Effector memory CD8-positive, alpha-beta T cell (primary cell): ENCODE results near the gene CCDC154.

Experiments
- ATAC-seq: fragments of 150-1000 bp; cut with Tn5 transposase; replicated peaks from 2 replicates; pipeline ENCODE4 v1.10.0; 2021; ENCODE audit warnings: mild to moderate bottlenecking, moderate library complexity
- DNase-seq, 3 experiments: peaks; one replicate each; pipeline ENCODE4 v3.0.0; 2021
- H3K27ac Mint-ChIP-seq, 2 donors: one replicate each; pipeline ENCODE4 v1.8.0; 2022; ENCODE audit warnings: mild to moderate bottlenecking in 2 of 2, mixed read lengths in 2 of 2, moderate library complexity in 2 of 2
- H3K27me3 Mint-ChIP-seq, 2 donors: one replicate each; pipeline ENCODE4 v1.8.0; 2022; ENCODE audit warnings: mixed read lengths in 2 of 2
- H3K36me3 Mint-ChIP-seq: one replicate; pipeline ENCODE4 v1.8.0; 2022; ENCODE audit warnings: mild to moderate bottlenecking, moderate library complexity, mixed read lengths; ENCODE audit not compliant: insufficient read depth
- H3K4me1 Mint-ChIP-seq, 2 donors: one replicate each; pipeline ENCODE4 v1.8.0; 2022; ENCODE audit warnings: low read depth in 2 of 2, mixed read lengths in 2 of 2
- H3K4me3 Mint-ChIP-seq, 2 donors: one replicate each; pipeline ENCODE4 v1.8.0; 2022; ENCODE audit warnings: mild to moderate bottlenecking in 2 of 2, mixed read lengths in 2 of 2, moderate library complexity in 2 of 2
- H3K9me3 Mint-ChIP-seq, 2 donors: one replicate each; pipeline ENCODE4 v1.8.0; 2022; ENCODE audit warnings: mixed read lengths in 2 of 2

CCDC154 gene

GRCh38 chr16:1455190-1456171 lies 11.1 kb upstream of the CCDC154 start:
- H3K27me3 Mint-ChIP-seq: no peaks in the 10 kb centered on the region
- H3K36me3 Mint-ChIP-seq: peaks cover 33% of the 10 kb centered on the region

GRCh38 chr16:1454561-1454960 lies 10.2 kb upstream of the CCDC154 start:
- ATAC-seq: no peak
- Mint-ChIP-seq H3K36me3 (peaks cover 37% of the 10 kb centered on the region), H3K4me1 (peaks cover 2 to 3% of the 10 kb centered on the region in 2 donors), H3K27me3 (no peaks in the 10 kb centered on the region), H3K9me3 (no peaks in the 10 kb centered on the region), H3K4me3 (no peak overlapping the region), H3K27ac (no peak overlapping the region)
- DNase-seq: no peak

More at GRCh38 chr16:1455190-1456171, 11.1 kb upstream of the CCDC154 start:
- Mint-ChIP-seq H3K4me3 (no peak overlapping the region), H3K4me1 (peaks cover 0 to 3% of the 10 kb centered on the region in 2 donors), H3K27ac (no peak overlapping the region), H3K9me3 (no peaks in the 10 kb centered on the region)
- ATAC-seq (no peak), DNase-seq (no peak)

GRCh38 chr16:1453316-1453715 lies 9.0 kb upstream of the CCDC154 start:
- no peaks in the 10 kb centered on the region for H3K27me3 Mint-ChIP-seq
- no peak for DNase-seq
- H3K4me3 Mint-ChIP-seq: no peak overlapping the region
- ATAC-seq: no peak
- H3K4me1 Mint-ChIP-seq: peaks cover 2 to 3% of the 10 kb centered on the region in 2 donors
- H3K27ac Mint-ChIP-seq: no peak overlapping the region
- no peaks in the 10 kb centered on the region for H3K9me3 Mint-ChIP-seq
- H3K36me3 Mint-ChIP-seq: peaks cover 39% of the 10 kb centered on the region

- ATAC-seq (no peak), DNase-seq (no peak)
- Mint-ChIP-seq H3K36me3 (peaks cover 36% of the 10 kb centered on the region), H3K9me3 (no peaks in the 10 kb centered on the region), H3K4me1 (peaks cover 2 to 3% of the 10 kb centered on the region in 2 donors), H3K27ac (no peak overlapping the region), H3K27me3 (no peaks in the 10 kb centered on the region), H3K4me3 (no peak overlapping the region)
Measured at GRCh38 chr16:1452530-1452929, 8.2 kb upstream of the CCDC154 start.

- Mint-ChIP-seq H3K9me3 (no peaks in the 10 kb centered on the region), H3K4me3 (no peak overlapping the region), H3K27ac (peak overlapping the region in 1 of 2 donors; percentile 69), H3K27me3 (no peaks in the 10 kb centered on the region), H3K4me1 (peaks cover 2 to 3% of the 10 kb centered on the region in 2 donors), H3K36me3 (peaks cover 32% of the 10 kb centered on the region)
- ATAC-seq: no peak
- DNase-seq: no peak
Measured at GRCh38 chr16:1451702-1452392, 7.5 kb upstream of the CCDC154 start.

- H3K36me3 Mint-ChIP-seq: peaks cover 27% of the 10 kb centered on the region
- H3K4me3 Mint-ChIP-seq: no peak overlapping the region
- peaks cover 2 to 3% of the 10 kb centered on the region in 2 donors for H3K4me1 Mint-ChIP-seq
- DNase-seq (no peak), ATAC-seq (no peak)
- H3K27me3 Mint-ChIP-seq: no peaks in the 10 kb centered on the region
- H3K9me3 Mint-ChIP-seq: no peaks in the 10 kb centered on the region
- H3K27ac Mint-ChIP-seq: no peak overlapping the region
Measured at GRCh38 chr16:1450841-1451240, 6.5 kb upstream of the CCDC154 start.

- DNase-seq (no peak), ATAC-seq (no peak)
- Mint-ChIP-seq H3K27ac (peak overlapping the region in 1 of 2 donors; percentile 25), H3K36me3 (peaks cover 27% of the 10 kb centered on the region), H3K4me3 (no peak overlapping the region), H3K27me3 (no peaks in the 10 kb centered on the region), H3K4me1 (peaks cover 2 to 3% of the 10 kb centered on the region in 2 donors), H3K9me3 (no peaks in the 10 kb centered on the region)
Measured at GRCh38 chr16:1450218-1450617, 5.9 kb upstream of the CCDC154 start.

- DNase-seq (no peak), ATAC-seq (no peak)
- Mint-ChIP-seq H3K27ac (peak overlapping the region in 1 of 2 donors; percentile 25), H3K27me3 (no peaks in the 10 kb centered on the region), H3K4me3 (no peak overlapping the region), H3K4me1 (peaks cover 3% of the 10 kb centered on the region in 2 donors), H3K9me3 (no peaks in the 10 kb centered on the region), H3K36me3 (peaks cover 27% of the 10 kb centered on the region)
Measured at GRCh38 chr16:1449201-1449788, 4.9 kb upstream of the CCDC154 start.

- no peak overlapping the region for H3K4me3 Mint-ChIP-seq
- ATAC-seq: no peak
Measured at GRCh38 chr16:1448536-1449116, 4.3 kb upstream of the CCDC154 start.

GRCh38 chr16:1447965-1448364 lies 3.6 kb upstream of the CCDC154 start:
- no peak overlapping the region for H3K27ac Mint-ChIP-seq
- no peak overlapping the region for H3K4me3 Mint-ChIP-seq
- DNase-seq (no peak), ATAC-seq (no peak)
- H3K4me1 Mint-ChIP-seq: peaks cover 3% of the 10 kb centered on the region in 2 donors
- no peaks in the 10 kb centered on the region for H3K27me3 Mint-ChIP-seq
- H3K36me3 Mint-ChIP-seq: peaks cover 18% of the 10 kb centered on the region
- H3K9me3 Mint-ChIP-seq: no peaks in the 10 kb centered on the region

More at GRCh38 chr16:1448536-1449116, 4.3 kb upstream of the CCDC154 start:
- Mint-ChIP-seq H3K9me3 (no peaks in the 10 kb centered on the region), H3K27me3 (no peaks in the 10 kb centered on the region), H3K36me3 (peaks cover 23% of the 10 kb centered on the region), H3K4me1 (peaks cover 3% of the 10 kb centered on the region in 2 donors), H3K27ac (peak overlapping the region in 1 of 2 donors; percentile 28)
- DNase-seq: no peak

GRCh38 chr16:1446296-1447080 lies 2.1 kb upstream of the CCDC154 start:
- H3K4me3 Mint-ChIP-seq: no peak overlapping the region
- no peak for ATAC-seq
- DNase-seq: no peak
- H3K36me3 Mint-ChIP-seq: peaks cover 12% of the 10 kb centered on the region
- H3K4me1 Mint-ChIP-seq: peaks cover 2 to 3% of the 10 kb centered on the region in 2 donors
- no peaks in the 10 kb centered on the region for H3K27me3 Mint-ChIP-seq
- no peak overlapping the region for H3K27ac Mint-ChIP-seq
- no peaks in the 10 kb centered on the region for H3K9me3 Mint-ChIP-seq

- ATAC-seq (no peak), DNase-seq (no peak)
- Mint-ChIP-seq H3K4me1 (peaks cover 0 to 3% of the 10 kb centered on the region in 2 donors), H3K4me3 (no peak overlapping the region), H3K36me3 (peaks cover 9% of the 10 kb centered on the region), H3K27me3 (no peaks in the 10 kb centered on the region), H3K27ac (no peak overlapping the region), H3K9me3 (no peaks in the 10 kb centered on the region)
Measured at GRCh38 chr16:1445518-1446203, 1.3 kb upstream of the CCDC154 start.
